Tibial nerve (tissue), 4 donors: ENCODE results near the gene HTRA1.

Experiments used
- EP300 ChIP-seq, 2 donors: sonication (generic); formaldehyde crosslinking; IDR thresholded peaks; one replicate each; pipeline ENCODE4 v1.6.1; 2017; ENCODE audit warnings: antibody characterized with exemption in 2 of 2, mild to moderate bottlenecking in 1 of 2
- POLR2A ChIP-seq, 2 donors: fragments of 450-650 bp; IDR thresholded peaks; one replicate each; pipeline ENCODE4 v1.6.1; 2017; ENCODE audit warnings: antibody characterized with exemption in 2 of 2, mild to moderate bottlenecking in 2 of 2, moderate library complexity in 2 of 2
- TF ChIP-seq, protein P1 (sequence below), 5 experiments: fragments of 200-600 bp in 3 of 5; fragments of 450-650 bp in 2 of 5; sonication (generic) in 3 of 5; IDR thresholded peaks; one replicate each; pipeline ENCODE4 v1.5.1; 2016 to 2019; ENCODE audit warnings: antibody characterized with exemption in 5 of 5, mild to moderate bottlenecking in 3 of 5, moderate library complexity in 2 of 5

- TF ChIP-seq, protein P1, sequence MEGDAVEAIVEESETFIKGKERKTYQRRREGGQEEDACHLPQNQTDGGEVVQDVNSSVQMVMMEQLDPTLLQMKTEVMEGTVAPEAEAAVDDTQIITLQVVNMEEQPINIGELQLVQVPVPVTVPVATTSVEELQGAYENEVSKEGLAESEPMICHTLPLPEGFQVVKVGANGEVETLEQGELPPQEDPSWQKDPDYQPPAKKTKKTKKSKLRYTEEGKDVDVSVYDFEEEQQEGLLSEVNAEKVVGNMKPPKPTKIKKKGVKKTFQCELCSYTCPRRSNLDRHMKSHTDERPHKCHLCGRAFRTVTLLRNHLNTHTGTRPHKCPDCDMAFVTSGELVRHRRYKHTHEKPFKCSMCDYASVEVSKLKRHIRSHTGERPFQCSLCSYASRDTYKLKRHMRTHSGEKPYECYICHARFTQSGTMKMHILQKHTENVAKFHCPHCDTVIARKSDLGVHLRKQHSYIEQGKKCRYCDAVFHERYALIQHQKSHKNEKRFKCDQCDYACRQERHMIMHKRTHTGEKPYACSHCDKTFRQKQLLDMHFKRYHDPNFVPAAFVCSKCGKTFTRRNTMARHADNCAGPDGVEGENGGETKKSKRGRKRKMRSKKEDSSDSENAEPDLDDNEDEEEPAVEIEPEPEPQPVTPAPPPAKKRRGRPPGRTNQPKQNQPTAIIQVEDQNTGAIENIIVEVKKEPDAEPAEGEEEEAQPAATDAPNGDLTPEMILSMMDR (IDR thresholded peaks at IDR 0.05) = no peak
- TF ChIP-seq POLR2A (IDR thresholded peaks at IDR 0.05) = no peak
- no peak for TF ChIP-seq EP300 (IDR thresholded peaks at IDR 0.05)
Observed at GRCh38 chr10:122561792-122562191, 100.4 kb downstream of the HTRA1 start.
